Nephron (organoid): ENCODE results near the gene RBBP5.

Experiments used
- H3K27ac Mint-ChIP-seq, 3 experiments: 2 replicates each; pipeline ENCODE4 v1.8.0; 2020; ENCODE audit warnings: mixed read lengths in 3 of 3, mild to moderate bottlenecking in 2 of 3, moderate library complexity in 1 of 3
- H3K27me3 Mint-ChIP-seq: 2 replicates; pipeline ENCODE4 v1.8.0; 2021; ENCODE audit warnings: low read depth, mild to moderate bottlenecking, moderate library complexity, mixed read lengths
- H3K36me3 Mint-ChIP-seq: 2 replicates; pipeline ENCODE4 v1.8.0; 2020; ENCODE audit warnings: low read depth, mixed read lengths
- H3K4me1 Mint-ChIP-seq: 2 replicates; pipeline ENCODE4 v1.8.0; 2020; ENCODE audit warnings: mixed read lengths
- H3K4me3 Mint-ChIP-seq, 3 experiments: 2 replicates each; pipeline ENCODE4 v1.8.0; 2020; ENCODE audit warnings: mild to moderate bottlenecking in 3 of 3, mixed read lengths in 3 of 3, moderate library complexity in 2 of 3
- H3K9me3 Mint-ChIP-seq: 2 replicates; pipeline ENCODE4 v1.8.0; 2020; ENCODE audit warnings: mixed read lengths
- CTCF ChIP-seq, 3 experiments: fragments of 200-600 bp; sonication (generic); IDR thresholded peaks; one replicate each; pipeline ENCODE4 v1.5.0; 2021; ENCODE audit warnings: antibody characterized with exemption in 3 of 3; ENCODE audit not compliant: unreplicated experiment in 3 of 3

The RBBP5 gene

GRCh38 chr1:205048382-205048781 is 73.4 kb downstream of the RBBP5 start:
- H3K9me3 Mint-ChIP-seq = no peaks in the 10 kb centered on the region
- H3K27ac Mint-ChIP-seq = no peak overlapping the region
- H3K27me3 Mint-ChIP-seq = peaks cover 70% of the 10 kb centered on the region
- H3K4me3 Mint-ChIP-seq = no peak overlapping the region
- H3K36me3 Mint-ChIP-seq = no peaks in the 10 kb centered on the region
- no peaks in the 10 kb centered on the region for H3K4me1 Mint-ChIP-seq
- no peak for TF ChIP-seq CTCF (IDR thresholded peaks at IDR 0.05; ENCODE audit: unreplicated experiment in 3 of 3)

- Mint-ChIP-seq H3K9me3 (no peaks in the 10 kb centered on the region), H3K27me3 (peaks cover 71% of the 10 kb centered on the region), H3K4me1 (no peaks in the 10 kb centered on the region), H3K27ac (no peak overlapping the region), H3K4me3 (no peak overlapping the region), H3K36me3 (no peaks in the 10 kb centered on the region)
- TF ChIP-seq CTCF (IDR thresholded peaks at IDR 0.05; ENCODE audit: unreplicated experiment in 3 of 3) = no peak
These were observed 74.0 kb downstream of the RBBP5 start for GRCh38 chr1:205047764-205048231.

- no peak for TF ChIP-seq CTCF (IDR thresholded peaks at IDR 0.05; ENCODE audit: unreplicated experiment in 3 of 3)
- Mint-ChIP-seq H3K9me3 (no peaks in the 10 kb centered on the region), H3K4me3 (no peak overlapping the region), H3K4me1 (peaks cover 8% of the 10 kb centered on the region), H3K36me3 (no peaks in the 10 kb centered on the region), H3K27ac (no peak overlapping the region), H3K27me3 (peaks cover 80% of the 10 kb centered on the region)
These were observed 74.9 kb downstream of the RBBP5 start for GRCh38 chr1:205046870-205047269.

- no peaks in the 10 kb centered on the region for H3K36me3 Mint-ChIP-seq
- TF ChIP-seq CTCF (IDR thresholded peaks at IDR 0.05; ENCODE audit: unreplicated experiment in 3 of 3) = no peak
- H3K27ac Mint-ChIP-seq = no peak overlapping the region
These were observed 76.6 kb downstream of the RBBP5 start for GRCh38 chr1:205045146-205045545.

GRCh38 chr1:205044741-205045140 is 77.0 kb downstream of the RBBP5 start:
- peaks cover 88% of the 10 kb centered on the region for H3K27me3 Mint-ChIP-seq
- no peaks in the 10 kb centered on the region for H3K36me3 Mint-ChIP-seq
- H3K4me1 Mint-ChIP-seq = peaks cover 27% of the 10 kb centered on the region
- no peaks in the 10 kb centered on the region for H3K9me3 Mint-ChIP-seq
- no peak overlapping the region for H3K4me3 Mint-ChIP-seq
- H3K27ac Mint-ChIP-seq = no peak overlapping the region
- no peak for TF ChIP-seq CTCF (IDR thresholded peaks at IDR 0.05; ENCODE audit: unreplicated experiment in 3 of 3)

More at GRCh38 chr1:205045146-205045545, 76.6 kb downstream of the RBBP5 start:
- Mint-ChIP-seq H3K9me3 (no peaks in the 10 kb centered on the region), H3K4me1 (peaks cover 23% of the 10 kb centered on the region), H3K4me3 (peak overlapping the region in 1 of 3 experiments; percentile 1), H3K27me3 (peaks cover 87% of the 10 kb centered on the region)

GRCh38 chr1:205043866-205044265 is 77.9 kb downstream of the RBBP5 start:
- H3K4me3 Mint-ChIP-seq = no peak overlapping the region
- TF ChIP-seq CTCF (IDR thresholded peaks at IDR 0.05; ENCODE audit: unreplicated experiment in 3 of 3) = no peak
- H3K27ac Mint-ChIP-seq = no peak overlapping the region
- peaks cover 88% of the 10 kb centered on the region for H3K27me3 Mint-ChIP-seq
- H3K36me3 Mint-ChIP-seq = no peaks in the 10 kb centered on the region
- no peaks in the 10 kb centered on the region for H3K9me3 Mint-ChIP-seq
- peaks cover 28% of the 10 kb centered on the region for H3K4me1 Mint-ChIP-seq
